Measurements from ENCODE around the gene CLEC10A.
"Not testable (repeated sequence)": the region's sequence is repeated elsewhere in the genome, so short reads cannot be mapped to it uniquely, and the experiment has no call there.

CLEC10A gene

DNA sequence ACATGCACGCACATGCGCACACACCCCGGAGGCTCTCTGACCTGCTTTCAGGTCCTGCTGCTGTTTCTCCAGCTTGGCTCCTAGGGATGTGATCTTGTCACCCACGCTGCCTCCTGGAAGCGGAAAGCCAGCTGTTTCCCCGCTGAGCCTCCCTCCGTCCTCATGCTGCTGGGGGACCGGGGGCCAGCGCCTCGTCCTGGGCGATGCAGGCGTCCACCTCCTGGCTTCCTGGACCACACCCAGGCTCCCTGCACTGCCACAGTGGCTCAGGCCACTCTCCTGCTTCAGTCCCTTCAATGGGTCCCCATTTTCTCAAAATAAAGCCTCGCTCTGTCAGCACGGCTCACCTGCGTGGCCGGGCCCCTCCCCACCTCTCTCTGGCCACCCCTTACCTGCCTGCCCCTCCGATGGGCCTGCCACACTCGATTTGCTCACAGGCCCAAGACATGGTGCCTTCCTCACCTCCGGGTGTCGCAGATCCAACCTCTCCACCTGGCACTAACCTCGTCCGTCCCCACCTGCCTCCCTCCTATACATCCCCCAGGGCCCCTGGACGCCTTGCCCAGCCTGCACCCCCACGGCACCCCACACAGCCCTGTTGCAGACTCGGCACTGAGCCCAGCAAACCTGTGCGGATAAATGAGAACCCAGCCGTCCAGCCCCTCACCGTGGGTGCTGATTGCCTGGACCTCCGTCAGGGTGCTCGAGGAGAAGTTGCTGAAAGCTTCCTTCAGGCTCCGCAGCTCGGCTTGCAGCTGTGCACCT, 27.9 kb upstream of the CLEC10A start:
- DNase-seq, result no peak

DNA sequence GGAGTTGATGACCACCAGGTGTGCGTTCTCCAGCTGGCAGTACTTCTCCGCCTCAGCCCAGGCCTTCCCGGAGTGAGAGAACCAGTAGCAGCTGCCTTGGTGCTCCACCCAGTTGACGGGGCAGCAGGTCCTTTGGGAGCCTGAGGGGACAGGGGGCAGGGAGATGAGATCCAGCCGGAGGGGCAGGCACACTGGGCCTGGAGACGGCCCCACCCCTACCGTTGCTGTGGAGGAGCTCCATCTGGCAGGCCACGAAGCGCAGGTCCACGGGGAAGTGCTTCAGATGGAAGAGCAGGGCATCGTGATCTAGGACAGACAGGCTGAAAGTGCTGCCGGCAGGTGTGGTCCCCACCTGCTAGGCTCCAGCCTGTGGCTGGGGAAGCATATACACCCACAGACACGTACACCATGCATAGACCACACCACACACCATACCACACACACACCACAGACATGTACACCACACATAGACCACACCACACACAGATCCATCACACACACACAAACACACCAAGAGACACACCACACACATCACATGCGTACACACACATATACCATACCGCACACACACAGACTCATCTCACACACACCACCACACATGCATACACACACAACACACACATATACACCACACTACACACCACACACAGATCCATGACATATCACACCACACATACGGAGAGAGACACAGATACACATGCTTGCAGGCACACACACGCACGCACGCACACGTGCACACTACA, 27.1 kb upstream of the CLEC10A start:
- DNase-seq, result no peak

DNA sequence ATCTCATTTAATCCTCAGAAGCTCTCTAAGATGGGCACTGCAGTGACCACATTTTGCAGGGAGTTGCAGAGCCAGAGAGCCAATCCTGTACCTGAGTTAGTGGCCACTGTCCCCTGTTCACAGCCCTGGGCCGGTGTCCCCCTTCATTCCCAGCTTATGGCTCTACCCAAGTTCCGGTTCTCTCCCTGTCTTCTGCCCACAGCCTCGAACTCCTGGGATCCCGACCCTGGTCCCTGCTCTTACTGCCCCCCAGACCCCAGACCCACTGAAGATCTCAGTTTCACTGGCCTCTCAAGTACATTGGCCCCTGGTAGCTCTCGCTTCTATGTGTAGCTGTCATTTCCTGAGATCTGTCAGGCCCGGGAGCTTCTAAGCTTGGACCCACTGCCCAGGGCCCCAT, 22.4 kb upstream of the CLEC10A start:
- no peak for DNase-seq

DNA sequence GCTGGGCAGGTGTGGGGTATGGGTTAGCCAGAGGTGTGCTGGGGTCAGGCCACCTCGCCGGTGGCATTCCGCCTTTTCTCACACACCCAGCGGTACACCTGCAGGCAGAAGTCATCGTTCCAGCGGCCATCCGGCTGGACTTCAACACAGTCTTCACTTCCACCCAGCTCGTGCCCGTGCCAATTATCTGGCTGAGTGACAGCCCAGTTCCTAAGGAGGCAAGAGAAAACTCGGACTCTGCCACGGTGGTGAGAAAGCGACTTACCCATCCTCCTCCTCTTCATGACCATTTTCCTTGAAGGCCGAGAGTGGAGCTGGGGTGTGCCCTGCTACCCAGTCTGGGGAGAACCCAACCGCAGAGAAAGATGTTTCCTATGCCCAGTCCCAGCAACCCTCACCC, 21.5 kb upstream of the CLEC10A start:
- no peak for DNase-seq

DNA sequence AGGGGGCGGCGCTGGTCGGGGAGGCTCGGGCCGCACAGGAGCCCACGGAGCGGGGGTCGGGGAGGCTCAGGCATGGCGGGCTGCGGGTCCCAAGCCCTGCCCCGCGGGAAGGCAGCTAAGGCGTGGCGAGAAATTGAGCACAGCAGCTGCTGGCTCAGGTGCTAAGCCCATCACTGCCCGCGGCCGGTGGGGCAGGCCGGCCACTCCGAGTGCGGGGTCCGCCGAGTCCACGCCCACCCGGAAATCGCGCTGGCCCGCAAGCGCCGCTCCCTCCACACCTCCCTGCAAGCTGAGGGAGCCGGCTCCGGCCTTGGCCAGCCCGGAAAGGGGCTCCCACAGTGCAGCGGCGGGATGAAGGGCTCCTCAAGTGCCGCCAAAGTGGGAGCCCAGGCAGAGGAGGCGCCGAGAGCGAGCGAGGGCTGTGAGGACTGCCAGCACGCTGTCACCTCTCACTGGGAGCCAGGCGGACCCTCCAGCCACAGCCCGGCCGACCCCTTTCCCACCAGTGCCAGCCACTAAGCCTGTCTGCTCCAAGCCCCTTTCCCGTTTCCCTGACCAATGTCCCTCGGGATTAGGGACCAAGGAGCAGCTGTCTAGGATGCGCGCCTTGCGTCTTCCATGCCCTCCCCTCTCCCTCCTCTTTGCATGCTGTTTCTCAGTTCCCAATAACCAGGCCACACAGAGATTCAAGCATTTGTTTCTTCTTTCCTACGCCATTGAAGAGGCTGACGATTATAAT, 20.8 kb upstream of the CLEC10A start:
- not testable (repeated sequence) for DNase-seq

DNA sequence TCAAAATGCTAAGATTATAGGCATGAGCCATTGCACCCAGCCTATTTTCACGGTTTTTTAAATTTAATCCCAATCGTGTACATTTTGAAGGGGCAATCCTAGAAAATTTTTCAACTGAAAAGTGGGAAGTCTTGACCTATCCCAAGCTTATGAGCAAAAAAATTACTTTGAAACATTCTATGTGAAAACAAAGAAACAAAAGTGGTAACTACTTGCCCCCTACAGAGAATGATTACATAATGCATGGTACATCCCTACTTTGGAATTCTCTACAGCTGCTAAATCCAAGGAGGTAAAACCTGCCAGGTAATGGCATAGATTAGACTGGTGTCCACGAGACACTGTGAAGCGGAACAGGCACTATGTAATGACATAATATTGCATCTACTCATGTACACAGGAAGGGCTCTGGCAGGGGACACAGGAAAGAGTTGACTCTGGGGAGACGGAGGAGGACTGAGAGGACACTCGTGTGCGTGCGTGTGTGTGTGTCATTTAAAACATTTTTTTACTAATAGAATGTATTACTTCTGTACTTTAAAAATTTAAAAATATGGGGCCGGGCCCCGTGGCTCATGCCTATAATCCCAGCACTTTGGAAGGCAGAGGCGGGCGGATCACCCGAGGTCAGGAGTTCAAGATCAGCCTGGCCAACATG, 18.9 kb upstream of the CLEC10A start:
- DNase-seq, result no peak

DNA sequence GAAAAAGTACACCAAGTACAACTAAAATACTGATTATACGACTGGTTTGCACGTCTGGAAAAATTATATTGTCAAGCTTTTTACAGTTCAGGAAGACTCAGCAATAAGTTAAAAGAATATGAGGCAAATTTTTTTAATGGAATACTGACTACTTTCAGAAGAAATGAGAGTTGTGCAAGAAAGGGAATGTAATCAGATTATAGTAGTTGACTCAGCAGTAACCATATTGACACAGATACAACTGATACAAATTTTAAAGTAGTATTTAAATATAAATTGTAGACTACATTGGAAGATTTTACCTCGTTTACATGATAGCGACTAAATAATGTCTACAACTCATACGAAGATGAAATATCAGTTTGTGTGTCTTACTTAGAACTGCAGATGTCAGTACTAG, 17.9 kb upstream of the CLEC10A start:
- no peak for DNase-seq

DNA sequence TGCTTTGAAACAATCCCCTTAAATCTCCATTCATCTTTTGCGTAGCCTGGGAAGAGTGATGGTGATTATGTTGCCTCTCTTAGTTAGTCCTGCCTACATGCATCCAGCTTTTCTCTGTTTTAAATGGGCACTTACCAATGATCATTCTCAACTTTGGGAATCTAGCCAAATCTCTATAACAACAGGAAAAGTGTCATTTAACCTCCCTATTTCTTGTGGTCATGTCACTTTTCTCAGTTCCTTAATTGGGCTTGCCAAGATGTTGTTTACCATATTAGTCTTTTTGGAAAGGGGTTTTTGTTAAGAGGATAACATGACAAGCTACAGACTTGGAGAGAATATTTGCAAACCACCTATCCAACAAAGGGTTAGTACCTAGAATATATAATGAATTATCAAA, 15.6 kb upstream of the CLEC10A start:
- no peak for DNase-seq

DNA sequence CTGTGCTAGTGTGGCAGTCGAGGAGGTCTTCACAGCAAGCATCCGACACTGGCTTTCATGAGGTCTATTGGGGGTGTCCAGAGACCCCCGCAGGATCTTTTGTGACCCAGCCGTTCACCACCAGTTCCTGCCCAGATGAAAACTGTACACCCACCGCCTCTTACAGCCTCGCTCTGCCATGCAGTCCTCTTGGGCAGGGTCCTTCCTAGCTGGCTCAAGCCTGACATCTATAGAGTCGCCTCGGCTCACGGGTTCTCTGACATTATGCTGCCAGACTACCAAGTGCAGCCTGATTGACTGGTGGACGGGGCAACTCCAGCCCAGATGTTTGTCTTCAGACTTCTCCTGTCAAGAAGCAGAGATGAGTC, 14.6 kb upstream of the CLEC10A start:
- DNase-seq, result no peak

DNA sequence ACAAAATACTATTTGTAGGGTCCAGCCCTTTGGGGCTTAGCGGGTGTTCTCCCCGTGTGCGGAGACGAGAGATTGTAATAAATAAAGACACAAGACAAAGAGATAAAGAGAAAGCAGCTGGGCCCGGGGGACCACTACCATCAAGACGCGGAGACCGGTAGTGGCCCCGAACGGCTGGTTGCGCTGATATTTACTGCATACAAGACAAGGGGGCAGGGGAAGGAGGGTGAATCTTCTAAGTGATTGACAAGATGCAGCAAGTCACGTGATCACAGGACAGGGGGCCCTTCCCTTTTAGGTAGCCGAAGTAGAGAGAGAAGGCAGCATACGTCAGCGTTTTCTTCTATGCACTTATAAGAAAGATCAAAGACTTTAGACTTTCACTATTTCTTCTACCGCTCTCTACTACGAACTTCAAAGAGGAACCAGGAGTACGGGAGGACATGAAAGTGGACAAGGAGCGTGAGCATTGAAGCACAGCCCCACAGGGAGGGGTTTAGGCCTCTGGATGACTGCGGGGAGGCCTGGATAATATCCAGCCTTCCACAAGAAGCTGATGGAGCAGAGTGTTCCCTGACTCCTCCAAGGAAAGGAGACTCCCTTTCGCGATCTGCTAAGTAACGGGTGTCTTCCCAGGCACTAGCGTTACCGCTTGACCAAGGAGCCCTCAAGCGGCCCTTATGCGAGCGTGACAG, 11.4 kb upstream of the CLEC10A start:
- not testable (repeated sequence) for DNase-seq

DNA sequence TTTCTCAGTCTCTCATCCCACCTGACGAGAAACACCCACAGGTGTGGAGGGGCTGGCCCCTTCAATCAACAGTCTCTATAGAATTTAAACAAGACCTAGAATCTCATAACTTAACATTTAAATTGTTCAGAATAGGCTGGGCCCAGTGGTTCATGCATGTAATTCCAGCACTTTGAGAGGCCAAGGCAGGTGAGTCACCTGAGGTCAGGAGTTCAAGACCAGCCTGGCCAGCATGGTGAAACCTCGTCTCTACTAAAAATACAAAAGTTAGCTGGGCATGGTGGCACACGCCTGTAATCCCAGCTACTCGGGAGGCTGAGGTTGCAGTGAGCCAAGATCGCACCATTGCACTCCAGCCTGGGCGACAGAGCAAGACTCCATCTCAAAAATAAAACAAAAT, 9.5 kb upstream of the CLEC10A start:
- not testable (repeated sequence) for DNase-seq

DNA sequence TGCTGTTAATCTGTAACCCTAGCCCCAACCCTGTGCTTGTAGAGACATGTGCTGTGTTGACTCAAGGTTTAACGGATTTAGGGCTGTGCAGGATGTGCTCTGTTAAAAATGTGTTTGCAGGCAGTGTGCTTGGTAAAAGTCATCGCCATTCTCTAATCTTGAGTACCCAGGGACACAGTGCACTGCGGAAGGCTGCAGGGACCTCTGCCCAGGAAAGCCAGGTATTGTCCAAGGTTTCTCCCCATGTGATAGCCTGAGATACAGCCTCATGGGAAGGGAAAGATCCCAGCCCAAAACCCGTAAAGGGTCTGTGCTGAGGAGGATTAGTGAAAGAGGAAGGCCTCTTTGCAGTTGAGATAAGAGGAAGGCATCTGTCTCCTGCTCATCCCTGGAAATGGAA, 8.4 kb upstream of the CLEC10A start:
- not testable (repeated sequence) for DNase-seq

DNA sequence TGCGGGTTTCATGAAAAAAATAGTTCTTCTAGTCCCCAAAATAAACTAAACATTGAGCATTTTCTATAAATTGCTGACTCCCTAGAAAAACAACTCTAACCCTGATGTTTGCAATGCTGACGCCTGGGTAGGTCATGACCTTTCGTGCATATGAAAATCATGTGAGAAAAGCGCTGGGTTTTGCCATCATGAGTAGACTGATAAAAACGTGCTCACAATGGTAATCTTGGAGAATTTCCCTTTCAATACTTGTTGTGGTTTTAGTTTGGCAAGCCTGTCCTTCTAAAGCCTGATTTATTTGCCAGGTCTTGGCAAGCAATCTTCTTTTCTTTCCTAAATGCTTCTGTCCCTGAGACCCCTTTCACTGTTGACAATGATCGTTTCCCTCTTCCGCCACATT, 4.0 kb upstream of the CLEC10A start:
- DNase-seq, result no peak

DNA sequence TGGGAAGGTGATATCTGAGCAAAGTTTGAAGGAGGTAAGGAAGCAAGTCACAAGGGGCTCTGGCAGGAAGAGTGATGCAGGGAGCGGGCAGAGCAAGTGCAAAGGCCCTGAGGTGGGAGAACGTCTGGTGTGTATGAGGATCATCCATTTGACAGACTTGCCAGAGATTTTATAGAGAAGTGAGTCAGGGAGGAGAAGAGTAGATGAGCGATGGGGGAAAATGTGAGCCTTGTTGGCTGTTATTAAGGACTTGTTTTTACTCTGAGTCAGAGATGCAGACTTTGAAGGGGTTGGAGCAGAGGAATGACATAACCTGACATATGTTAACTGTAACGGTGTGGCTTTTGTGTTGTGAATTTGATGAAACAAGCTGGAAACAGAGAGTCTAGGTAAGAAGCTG, 3.5 kb upstream of the CLEC10A start:
- DNase-seq, result no peak

DNA sequence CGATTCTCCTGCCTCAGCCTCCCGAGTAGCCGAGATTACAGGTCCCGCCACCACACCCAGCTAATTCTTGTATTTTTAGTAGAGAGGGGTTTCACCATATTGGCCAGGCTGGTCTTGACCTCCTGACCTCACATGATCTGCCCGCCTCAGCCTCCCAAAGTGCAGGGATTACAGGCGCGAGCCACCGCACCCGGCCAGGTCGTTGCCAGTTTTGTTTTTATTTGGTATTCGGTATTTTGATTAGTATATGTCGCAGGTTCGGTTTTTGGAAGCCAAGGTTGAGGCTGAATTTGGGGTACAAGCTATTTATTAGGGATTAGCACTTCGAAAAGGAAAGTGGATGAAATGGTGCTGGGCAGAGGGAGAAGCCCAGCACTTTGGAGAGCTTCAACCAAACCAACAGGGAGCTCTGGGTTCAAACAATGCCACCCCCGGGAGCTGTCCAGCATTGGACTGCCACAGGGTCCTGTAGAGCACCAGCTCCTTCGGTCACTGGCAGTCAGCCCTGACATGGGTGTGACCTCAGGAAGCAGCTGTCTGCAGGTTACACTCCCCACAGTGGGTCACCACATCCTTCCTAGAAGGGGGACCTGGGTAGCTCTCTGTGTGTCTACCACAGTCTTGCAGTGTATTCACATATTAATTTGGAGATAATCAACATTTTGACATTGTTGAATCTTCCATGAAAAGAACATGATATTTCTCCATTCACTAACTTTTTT, 1.5 kb upstream of the CLEC10A start:
- no peak for DNase-seq

DNA sequence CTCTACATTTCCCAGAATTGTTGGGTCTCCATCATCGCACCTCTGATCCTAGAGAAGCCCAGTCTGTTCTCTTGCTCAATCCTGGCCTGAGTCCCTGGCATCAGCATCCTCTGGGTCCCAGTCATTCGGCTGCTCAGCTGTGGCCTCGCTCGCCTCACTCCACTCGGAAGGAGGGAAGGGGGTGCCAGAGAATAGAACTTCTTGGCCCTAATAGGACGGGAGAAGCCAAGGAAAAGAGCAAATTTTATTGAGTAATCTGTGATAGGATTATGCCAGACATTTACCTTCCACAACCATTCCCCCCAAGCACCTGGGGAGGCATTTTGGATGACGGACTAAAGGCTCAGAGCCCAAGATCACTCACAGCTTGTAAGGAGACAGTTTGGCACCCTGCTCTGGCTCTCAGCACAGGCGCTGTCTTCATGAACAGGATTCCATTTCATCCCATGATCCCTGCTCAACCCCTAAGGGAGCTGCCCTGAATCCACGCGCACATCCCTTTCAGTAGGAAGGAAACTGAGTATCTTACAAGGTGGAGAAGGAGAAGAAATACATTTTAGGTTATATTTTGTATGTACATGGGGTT, 498 bp upstream of the CLEC10A start:
- no peak for DNase-seq

DNA sequence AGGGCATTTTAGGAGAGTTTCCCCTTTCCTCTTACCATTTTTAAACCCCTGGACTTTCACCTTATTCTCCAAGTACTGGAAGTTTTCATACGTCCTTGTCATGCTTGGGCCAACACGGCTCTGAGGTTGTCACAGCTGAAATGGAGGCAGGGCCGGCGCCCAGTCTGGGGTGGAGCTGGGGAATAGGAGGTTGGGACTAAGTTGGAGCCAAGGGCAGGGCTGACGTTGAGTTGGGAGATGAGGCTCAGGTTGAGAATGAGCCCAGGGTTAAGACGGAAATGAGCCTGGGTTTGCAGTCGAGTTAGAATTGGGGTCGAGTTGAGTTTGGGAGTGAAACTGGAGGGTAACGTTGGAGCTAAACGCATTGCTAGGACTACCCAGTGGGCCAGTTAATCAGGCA, 1.3 kb downstream of the CLEC10A start:
- DNase-seq, result no peak

DNA sequence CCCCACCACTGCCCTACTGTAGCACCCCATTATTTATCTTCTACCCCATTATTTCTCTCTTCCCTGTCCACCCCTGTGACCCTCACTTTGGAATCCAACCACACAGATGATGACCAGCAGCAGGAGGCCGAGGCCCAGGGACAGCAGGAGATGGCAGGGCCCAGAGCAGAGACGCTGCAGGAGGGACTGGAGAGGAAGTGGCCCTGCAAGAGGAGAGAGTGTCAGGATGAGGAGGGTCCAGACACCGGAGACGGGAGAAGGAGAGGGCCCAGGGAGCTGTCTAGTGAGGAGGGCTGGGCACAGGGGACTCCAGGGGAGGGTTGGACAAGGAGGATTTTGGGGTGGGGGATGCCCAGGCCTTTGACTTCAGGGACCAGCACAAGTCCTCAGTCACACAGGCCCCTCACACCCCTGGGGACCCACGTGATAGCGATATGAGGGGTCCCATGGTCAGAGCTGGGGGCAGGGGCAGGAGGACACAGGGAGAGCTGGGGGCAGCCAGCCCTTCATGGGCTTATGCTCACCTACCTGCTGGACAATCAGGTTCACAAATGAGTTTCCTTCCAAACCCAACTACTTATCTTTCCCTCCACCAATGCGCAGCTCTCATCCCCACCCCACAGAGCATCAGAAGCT, 2.0 kb downstream of the CLEC10A start:
- DNase-seq, result no peak

DNA sequence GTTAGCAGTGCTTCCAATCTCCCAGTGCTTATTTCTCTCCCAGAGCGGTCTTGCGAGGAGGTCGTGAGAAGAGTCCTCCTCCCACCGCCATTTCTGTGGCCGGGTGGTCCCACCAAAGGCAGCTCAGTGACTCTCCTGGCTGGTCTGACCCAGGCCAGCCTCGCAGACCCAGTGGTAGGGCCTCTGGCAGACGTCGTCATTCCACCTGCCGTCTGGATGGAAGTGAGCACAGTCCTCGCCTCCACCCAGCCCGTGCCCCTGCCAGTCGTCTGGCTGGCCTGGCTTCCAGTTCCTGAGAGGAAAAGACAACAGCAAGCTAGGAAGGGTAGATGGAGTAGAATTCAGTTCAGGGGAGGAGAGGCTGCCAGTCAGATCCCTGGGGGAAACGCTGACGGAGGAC, 5.1 kb downstream of the CLEC10A start:
- DNase-seq, result no peak

DNA sequence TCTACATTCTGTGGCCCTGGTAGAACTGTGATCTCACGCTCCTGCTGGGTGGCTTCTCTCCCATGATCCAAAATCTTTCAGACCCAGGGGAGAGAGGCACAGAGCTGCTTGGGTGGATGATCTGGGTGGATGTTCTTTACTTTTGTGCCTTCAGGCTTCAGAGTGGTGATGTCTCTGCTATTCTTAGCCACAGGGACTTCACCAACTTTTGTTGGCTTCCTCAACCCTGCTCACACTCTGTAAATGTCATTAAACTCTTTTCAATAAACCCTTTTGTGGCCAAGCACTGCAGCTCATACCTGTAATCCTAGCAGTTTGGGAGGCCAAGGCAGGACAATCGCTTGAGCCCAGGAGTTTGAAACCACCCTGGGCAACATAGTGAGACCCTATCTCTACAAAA, 7.6 kb downstream of the CLEC10A start:
- DNase-seq, result no peak

DNA sequence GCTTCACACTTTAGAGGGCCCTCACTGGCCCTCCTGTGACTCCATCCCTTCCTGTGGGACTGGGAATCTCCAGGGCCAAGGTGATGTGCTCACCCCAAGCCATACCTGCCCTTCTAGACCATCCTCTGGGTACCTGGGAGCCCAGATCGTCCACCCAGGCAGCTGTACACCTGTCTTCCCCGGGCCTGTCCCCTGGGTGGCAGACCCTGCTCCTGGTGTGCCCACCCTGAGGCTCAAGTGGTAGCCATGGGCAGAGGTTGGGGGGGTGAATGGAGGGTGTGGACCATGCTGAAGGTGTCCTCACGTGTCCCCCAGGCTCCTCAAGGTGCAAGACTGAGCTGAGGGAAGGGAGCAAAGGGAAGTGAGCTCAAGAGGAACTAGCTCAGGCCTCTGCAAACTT, 9.3 kb downstream of the CLEC10A start:
- no peak for DNase-seq

Data from activated gamma-delta T cell (primary cell).